SH-SY5Y (cell line): Measurements from ENCODE around the gene SMAD3.

Experiments
- GATA2 ChIP-seq: IDR thresholded peaks from 2 replicates; pipeline ENCODE4 v1.6.1; 2011; ENCODE audit warnings: mild to moderate bottlenecking, low read depth, low read length
- GATA3 ChIP-seq: IDR thresholded peaks from 2 replicates; pipeline ENCODE4 v1.6.1; 2011; ENCODE audit warnings: low read depth, mild to moderate bottlenecking, low read length, moderate library complexity

DNA sequence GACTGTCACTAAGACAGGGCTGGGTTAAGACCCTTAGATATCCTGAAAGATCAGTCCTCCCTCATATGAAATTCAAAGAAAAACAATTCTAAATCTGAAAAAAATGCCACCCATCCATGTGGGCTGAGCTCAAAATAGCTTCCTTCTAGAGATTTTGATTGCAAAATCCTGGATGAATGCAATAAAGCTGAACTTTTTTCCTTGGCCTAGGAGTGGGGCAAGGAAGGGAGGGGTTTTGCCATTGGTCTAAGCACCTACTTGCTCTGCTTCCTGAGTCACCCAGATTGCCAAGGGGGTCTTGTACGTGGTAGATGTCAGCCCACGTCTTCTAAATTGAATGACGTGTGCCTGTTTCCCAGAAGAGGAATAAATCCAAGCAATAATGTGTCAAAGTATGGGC is 15.3 kb upstream of the SMAD3 start:
- TF ChIP-seq GATA2 = no peak
- TF ChIP-seq GATA3 = no peak
